ENCODE measurements around the gene CLEC2D. TPM values are rescaled to one million over a fixed set of nuclear protein-coding genes. Genes with fewer than 3 reads are reported as not detected.

The CLEC2D gene
- total and polyA plus RNA-seq, 11 donors = 1.1 to 18.7 (median 1.6) TPM

- ATAC-seq (no peak), DNase-seq (no peak)
- Histone ChIP-seq H3K9me3 (peaks cover 0 to 6% (median 0%) of the 10 kb centered on the region in 12 donors), H3K4me1 (peaks cover 0 to 40% (median 0%) of the 10 kb centered on the region in 12 donors), H3K27me3 (no peaks in the 10 kb centered on the region), H3K36me3 (no peaks in the 10 kb centered on the region), H3K27ac (peak overlapping the region in 1 of 12 donors; percentile 73), H3K4me3 (no peak overlapping the region)
- intact Hi-C loops (cut with DNase I) = loop anchor here in 7 of 10 donors (2.0 to 10.0 kb wide), 6 partner anchors 60 to 375 kb away; no protein-coding TSS in a partner anchor
- TF ChIP-seq CTCF (IDR thresholded peaks at IDR 0.05) (no peak), POLR2A (IDR thresholded peaks at IDR 0.05) (no peak)
Measured at GRCh38 chr12:9707356-9707755, 37.8 kb downstream of the CLEC2D start.

- 56 to 69% (median 64%) methylated on average over 12 of the region's 12 CpGs for WGBS, 4 donors
- TF ChIP-seq CTCF (IDR thresholded peaks at IDR 0.05) (peak; percentile 60 to 81 (median 72)), POLR2A (IDR thresholded peaks at IDR 0.05) (no peak)
- no peaks in the 10 kb centered on the region for H3K27me3 ChIP-seq
- ATAC-seq = peak in 3 of 4 donors; percentile 68 to 74 (median 70)
- peaks cover 0 to 6% (median 0%) of the 10 kb centered on the region in 12 donors for H3K9me3 ChIP-seq
- H3K27ac ChIP-seq = peak overlapping the region in 1 of 12 donors; percentile 73
- H3K36me3 ChIP-seq = no peaks in the 10 kb centered on the region
- H3K4me1 ChIP-seq = peaks cover 0 to 33% (median 0%) of the 10 kb centered on the region in 12 donors
- DNase-seq = peak; percentile 30 to 54 (median 40)
- H3K4me3 ChIP-seq = no peak overlapping the region
- intact Hi-C loops (cut with DNase I) = loop anchor here (1.0 to 10.0 kb wide), 11 partner anchors 61 to 377 kb away; no protein-coding TSS in a partner anchor
Measured at GRCh38 chr12:9707864-9708808, 38.6 kb downstream of the CLEC2D start.

GRCh38 chr12:9708853-9709252 lies 39.3 kb downstream of the CLEC2D start:
- Histone ChIP-seq H3K27me3 (no peaks in the 10 kb centered on the region), H3K4me3 (no peak overlapping the region), H3K9me3 (peaks cover 0 to 6% (median 0%) of the 10 kb centered on the region in 12 donors), H3K27ac (peak overlapping the region in 1 of 12 donors; percentile 73), H3K36me3 (no peaks in the 10 kb centered on the region), H3K4me1 (peaks cover 0 to 31% (median 0%) of the 10 kb centered on the region in 12 donors)
- ATAC-seq (no peak), DNase-seq (no peak)
- TF ChIP-seq CTCF (IDR thresholded peaks at IDR 0.05) = no peak
- no peak for TF ChIP-seq POLR2A (IDR thresholded peaks at IDR 0.05)
- intact Hi-C loops (cut with DNase I) = loop anchor here (1.0 to 10.0 kb wide), 11 partner anchors 62 to 378 kb away; no protein-coding TSS in a partner anchor
- WGBS, 4 donors = 84 to 91% (median 90%) methylated on average over 3 of the region's 3 CpGs
